ENCODE results near the gene RRAS.

Gene RRAS

GRCh38 chr19:49658139-49658517 lies 18.2 kb upstream of the RRAS start:
- 0 out of 2 replicates have a peak, but pooled peaks cover 10% of the 10 kb centered on the region for H3F3A ChIP-seq (ENCODE audit: insufficient read depth)
- no peak overlapping the region for H3K4me2 ChIP-seq (ENCODE audit: low read depth, low read length, poor library complexity, severe bottlenecking)
- TF ChIP-seq CTCF (IDR thresholded peaks at IDR 0.05; ENCODE audit: insufficient read depth, low read length, poor library complexity, severe bottlenecking) (no peak), EZH2phosphoT487 (conservative IDR thresholded peaks at IDR 0.05; ENCODE audit: low read length) (no peak)
- H3K27ac ChIP-seq (ENCODE audit: low read depth, low read length): no peak overlapping the region
- H3K9ac ChIP-seq (ENCODE audit: low read length): no peak overlapping the region
- no peak overlapping the region for H2AFZ ChIP-seq (ENCODE audit: low read depth, low read length, severe bottlenecking)
- no peaks in the 10 kb centered on the region for H3K9me2 ChIP-seq (replicated peaks; ENCODE audit: insufficient read depth, low read length)
- no peaks in the 10 kb centered on the region for H3K27me3 ChIP-seq (ENCODE audit: low read length)
- 0 out of 2 replicates have a peak, but pooled peaks cover 3% of the 10 kb centered on the region for H3K36me3 ChIP-seq (ENCODE audit: low read length)
- no peaks in the 10 kb centered on the region for H3K9me3 ChIP-seq (ENCODE audit: insufficient read depth, low read length)
- no peaks in the 10 kb centered on the region for H4K20me1 ChIP-seq (ENCODE audit: low read depth, low read length)
- no peak overlapping the region for H3K4me3 ChIP-seq (ENCODE audit: insufficient read depth, low read length, poor library complexity, severe bottlenecking)
- H3K79me2 ChIP-seq (ENCODE audit: insufficient read depth, low read length): peaks cover under 1% of the 10 kb centered on the region; the same call in 1 of the 2 replicates

GRCh38 chr19:49657493-49658138 lies 17.7 kb upstream of the RRAS start:
- TF ChIP-seq EZH2phosphoT487 (conservative IDR thresholded peaks at IDR 0.05; ENCODE audit: low read length): no peak
- TF ChIP-seq CTCF (IDR thresholded peaks at IDR 0.05; ENCODE audit: insufficient read depth, low read length, poor library complexity, severe bottlenecking): no peak
- Histone ChIP-seq H4K20me1 (ENCODE audit: low read depth, low read length) (no peaks in the 10 kb centered on the region), H3F3A (ENCODE audit: insufficient read depth) (0 out of 2 replicates have a peak, but pooled peaks cover 10% of the 10 kb centered on the region), H3K36me3 (ENCODE audit: low read length) (0 out of 2 replicates have a peak, but pooled peaks cover 3% of the 10 kb centered on the region), H3K9me3 (ENCODE audit: insufficient read depth, low read length) (no peaks in the 10 kb centered on the region), H3K9me2 (replicated peaks; ENCODE audit: insufficient read depth, low read length) (no peaks in the 10 kb centered on the region), H3K79me2 (ENCODE audit: insufficient read depth, low read length) (no peaks in the 10 kb centered on the region), H3K4me3 (ENCODE audit: insufficient read depth, low read length, poor library complexity, severe bottlenecking) (no peak overlapping the region), H3K27me3 (ENCODE audit: low read length) (no peaks in the 10 kb centered on the region), H3K27ac (ENCODE audit: low read depth, low read length) (no peak overlapping the region), H3K9ac (ENCODE audit: low read length) (no peak overlapping the region), H2AFZ (ENCODE audit: low read depth, low read length, severe bottlenecking) (no peak overlapping the region), H3K4me2 (ENCODE audit: low read depth, low read length, poor library complexity, severe bottlenecking) (no peak overlapping the region)

GRCh38 chr19:49656456-49657109 lies 16.6 kb upstream of the RRAS start:
- Histone ChIP-seq H3K4me2 (ENCODE audit: low read depth, low read length, poor library complexity, severe bottlenecking) (no peak overlapping the region), H3K9ac (ENCODE audit: low read length) (no peak overlapping the region), H3K27me3 (ENCODE audit: low read length) (no peaks in the 10 kb centered on the region), H3K9me2 (replicated peaks; ENCODE audit: insufficient read depth, low read length) (no peaks in the 10 kb centered on the region), H3K27ac (ENCODE audit: low read depth, low read length) (no peak overlapping the region), H3F3A (ENCODE audit: insufficient read depth) (0 out of 2 replicates have a peak, but pooled peaks cover 10% of the 10 kb centered on the region), H3K9me3 (ENCODE audit: insufficient read depth, low read length) (no peaks in the 10 kb centered on the region), H4K20me1 (ENCODE audit: low read depth, low read length) (no peaks in the 10 kb centered on the region), H3K79me2 (ENCODE audit: insufficient read depth, low read length) (no peaks in the 10 kb centered on the region), H2AFZ (ENCODE audit: low read depth, low read length, severe bottlenecking) (no peak overlapping the region), H3K4me3 (ENCODE audit: insufficient read depth, low read length, poor library complexity, severe bottlenecking) (no peak overlapping the region), H3K36me3 (ENCODE audit: low read length) (0 out of 2 replicates have a peak, but pooled peaks cover 3% of the 10 kb centered on the region)
- TF ChIP-seq EZH2phosphoT487 (conservative IDR thresholded peaks at IDR 0.05; ENCODE audit: low read length): no peak
- TF ChIP-seq CTCF (IDR thresholded peaks at IDR 0.05; ENCODE audit: insufficient read depth, low read length, poor library complexity, severe bottlenecking): no peak

All from SU-DHL-6 (cell line).